Measurements from ENCODE around the gene SLC4A8.
"Not testable (repeated sequence)": the region's sequence is repeated elsewhere in the genome, so short reads cannot be mapped to it uniquely, and the experiment has no call there.

The SLC4A8 gene

GRCh38 chr12:51471111-51471864 is 46.7 kb downstream of the SLC4A8 start:
- in situ Hi-C loops (cut with MboI; ENCODE audit: low sequenced_read_pairs), result no loop called here

DNA sequence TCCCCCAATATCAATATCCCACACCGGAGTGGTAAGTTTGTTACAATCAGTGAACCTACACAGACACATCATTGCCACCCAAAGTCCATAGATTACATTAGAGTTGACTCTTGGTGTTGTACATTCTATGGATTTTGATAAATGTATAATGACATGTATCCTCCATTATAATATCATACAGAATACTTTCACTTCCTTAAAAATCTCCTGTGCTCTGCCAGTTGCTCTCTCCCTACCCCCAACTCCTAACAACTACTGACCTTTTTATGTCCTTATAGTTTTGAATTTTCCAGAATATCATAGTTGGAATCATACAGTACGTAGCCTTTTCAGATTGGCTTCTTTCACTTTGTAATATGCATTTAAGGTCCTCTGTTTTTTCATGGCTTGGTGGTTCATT is 48.4 kb downstream of the SLC4A8 start:
- in situ Hi-C loops (cut with MboI; ENCODE audit: low sequenced_read_pairs), result no loop called here

DNA sequence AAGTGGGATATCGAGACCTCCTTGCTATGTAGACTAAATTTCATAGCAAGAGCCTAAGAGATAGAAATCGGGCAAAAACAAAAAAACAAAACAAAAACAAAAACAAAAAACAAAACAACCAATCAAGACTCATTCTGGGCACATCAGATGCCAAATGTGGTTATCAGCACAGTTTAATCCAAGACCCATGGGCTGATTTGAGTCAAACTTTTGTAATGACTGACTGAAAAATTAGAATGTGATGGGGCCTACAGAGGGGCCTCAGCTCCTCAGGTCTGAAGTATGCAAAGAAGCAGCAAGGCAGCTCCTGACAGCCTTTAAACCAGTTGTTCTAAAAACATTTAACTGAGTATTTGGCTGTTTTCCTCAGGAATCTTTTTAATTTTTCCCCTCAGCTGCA is 49.3 kb downstream of the SLC4A8 start:
- in situ Hi-C loops (cut with MboI; ENCODE audit: low sequenced_read_pairs), result no loop called here

DNA sequence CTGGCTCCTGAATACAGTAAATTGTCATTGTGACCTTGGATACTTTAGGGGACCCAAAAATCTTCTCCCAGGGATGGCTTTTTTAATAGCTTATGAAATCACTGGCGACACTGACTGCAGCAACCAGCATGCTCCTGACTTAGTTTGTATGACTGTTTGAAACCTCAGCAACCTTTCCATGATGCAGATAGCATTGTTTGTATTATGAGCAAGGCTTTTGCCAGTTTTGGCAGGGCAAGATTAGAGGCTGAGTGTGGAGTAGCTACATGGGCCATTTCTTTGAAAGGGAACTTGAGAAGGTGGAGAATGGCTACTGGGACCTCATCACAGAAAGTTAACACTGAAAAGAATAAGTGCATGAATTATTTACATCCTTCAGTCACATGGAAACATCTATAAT is 50.9 kb downstream of the SLC4A8 start:
- in situ Hi-C loops (cut with MboI; ENCODE audit: low sequenced_read_pairs), result no loop called here

- in situ Hi-C loops (cut with MboI; ENCODE audit: low sequenced_read_pairs), result no loop called here
Measured at GRCh38 chr12:51480978-51481377, 56.3 kb downstream of the SLC4A8 start.

DNA sequence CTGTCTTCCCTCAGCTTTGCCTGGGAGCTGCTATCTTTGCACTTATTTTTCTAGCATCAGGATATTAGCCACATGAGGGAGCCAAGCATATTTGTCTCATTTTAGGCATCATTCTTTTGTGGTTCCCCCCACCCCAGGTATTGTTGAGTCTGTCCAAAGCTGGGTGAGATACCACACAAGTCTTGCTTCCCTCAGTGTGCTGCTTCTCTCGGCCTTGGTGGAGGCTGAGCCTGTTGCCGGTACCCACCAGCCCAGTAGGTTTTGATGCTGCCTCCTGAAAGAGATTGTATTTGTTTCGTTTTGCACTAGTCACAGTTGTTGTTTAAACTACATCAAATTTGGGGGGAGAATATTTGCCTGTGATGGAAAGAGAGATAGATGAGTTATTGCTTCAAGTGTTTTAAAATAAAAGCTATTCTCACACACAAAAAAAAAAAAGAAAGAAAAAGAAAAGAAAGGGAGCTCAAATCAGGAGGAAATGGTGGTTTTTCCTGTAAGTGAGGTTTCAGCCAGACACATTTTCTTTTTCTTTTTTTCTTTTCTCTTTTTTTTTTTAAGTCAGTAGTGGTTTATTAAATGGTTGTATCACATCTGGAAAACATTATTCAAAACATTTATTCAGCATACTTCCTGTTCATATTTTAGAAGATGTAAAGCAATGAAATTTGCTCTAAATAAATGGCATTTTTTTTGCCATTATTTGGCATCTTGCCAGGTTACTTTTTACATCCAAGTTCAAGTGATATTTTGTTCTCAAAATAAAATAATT is 58.5 kb downstream of the SLC4A8 start:
- in situ Hi-C loops (cut with MboI; ENCODE audit: low sequenced_read_pairs), result no loop called here

DNA sequence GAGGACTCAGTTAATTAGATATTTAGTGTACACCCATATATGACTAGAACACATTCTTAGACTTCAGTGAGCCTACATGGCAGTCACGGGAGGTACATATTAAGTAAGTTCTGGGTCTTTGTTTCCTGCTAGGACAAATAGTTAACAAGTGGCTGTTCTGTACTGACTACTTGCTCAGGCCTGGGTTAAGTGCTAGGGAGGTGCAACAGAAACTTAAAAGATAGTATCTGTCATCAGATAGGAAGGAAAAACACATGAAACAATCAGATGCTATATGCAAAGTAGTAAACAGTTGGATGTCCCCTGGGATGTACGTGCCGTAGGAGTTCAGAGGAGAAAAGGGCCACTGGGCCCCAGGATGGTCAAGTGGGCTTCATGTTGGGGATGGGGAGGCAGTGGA is 59.5 kb downstream of the SLC4A8 start:
- in situ Hi-C loops (cut with MboI; ENCODE audit: low sequenced_read_pairs), result no loop called here

DNA sequence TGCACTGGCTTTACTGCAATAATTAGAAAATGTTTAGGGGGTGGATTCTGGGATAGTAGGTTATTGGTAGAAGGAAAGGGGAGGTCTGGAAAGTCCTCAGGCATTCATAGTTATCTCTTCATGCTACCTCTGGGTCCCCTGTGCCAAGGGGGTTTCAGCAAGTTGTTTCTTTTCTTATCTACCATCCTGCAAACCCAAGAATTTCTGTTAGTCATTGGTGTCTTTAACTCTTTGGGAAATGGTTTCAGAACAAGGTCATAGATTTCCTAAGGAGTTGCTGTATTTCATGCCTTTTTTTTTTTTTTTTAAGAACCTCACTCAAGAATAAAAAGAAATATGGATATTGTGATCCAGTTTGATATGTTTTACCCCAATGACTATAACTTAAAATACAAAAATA is 63.6 kb downstream of the SLC4A8 start:
- in situ Hi-C loops (cut with MboI; ENCODE audit: low sequenced_read_pairs), result no loop called here

DNA sequence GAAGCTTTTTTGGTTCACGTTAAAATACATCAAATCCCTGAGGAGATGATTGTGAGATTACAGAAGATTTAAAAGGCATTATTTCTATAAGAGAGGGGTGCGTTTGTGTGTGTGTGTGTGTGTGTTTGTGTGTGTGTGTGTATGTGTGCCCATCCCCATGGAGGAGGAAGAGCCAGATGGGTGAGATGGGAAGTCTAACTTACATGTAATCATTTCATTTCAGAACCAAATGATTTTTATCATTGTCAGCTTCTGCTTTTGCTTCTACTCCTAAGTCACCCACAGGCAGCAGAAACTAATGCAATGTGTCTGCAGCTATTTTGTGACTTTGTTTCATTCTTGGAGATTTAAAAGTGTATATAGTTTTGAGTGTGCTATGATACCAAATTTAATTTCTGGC is 68.7 kb downstream of the SLC4A8 start:
- in situ Hi-C loops (cut with MboI; ENCODE audit: low sequenced_read_pairs), result no loop called here

DNA sequence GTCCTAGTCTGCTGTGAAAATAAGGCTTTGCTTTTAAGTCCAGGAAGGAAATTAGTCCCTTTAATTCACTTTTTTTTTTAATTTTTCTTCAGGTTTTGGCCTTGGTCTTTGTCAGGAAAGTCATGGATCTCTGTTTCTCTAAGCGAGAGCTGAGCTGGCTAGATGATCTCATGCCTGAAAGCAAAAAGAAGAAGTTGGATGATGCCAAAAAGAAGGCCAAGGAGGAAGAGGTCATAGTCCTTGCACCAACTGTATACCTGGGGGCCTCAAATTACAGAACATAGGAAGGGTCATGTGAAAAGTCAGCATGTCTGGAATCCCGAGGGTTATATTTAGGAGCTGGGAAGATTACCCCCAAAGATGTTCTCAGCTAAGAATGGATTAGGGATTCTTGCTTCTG is 72.3 kb downstream of the SLC4A8 start:
- in situ Hi-C loops (cut with MboI; ENCODE audit: low sequenced_read_pairs), result no loop called here

GRCh38 chr12:51504851-51505250 is 80.2 kb downstream of the SLC4A8 start:
- in situ Hi-C loops (cut with MboI; ENCODE audit: low sequenced_read_pairs), result no loop called here

GRCh38 chr12:51505360-51506105 is 80.9 kb downstream of the SLC4A8 start:
- in situ Hi-C loops (cut with MboI; ENCODE audit: low sequenced_read_pairs), result no loop called here

- in situ Hi-C loops (cut with MboI; ENCODE audit: low sequenced_read_pairs), result no loop called here
Measured at GRCh38 chr12:51507178-51507577, 82.5 kb downstream of the SLC4A8 start.

- in situ Hi-C loops (cut with MboI; ENCODE audit: low sequenced_read_pairs), result no loop called here
Measured at GRCh38 chr12:51508285-51508684, 83.7 kb downstream of the SLC4A8 start.

DNA sequence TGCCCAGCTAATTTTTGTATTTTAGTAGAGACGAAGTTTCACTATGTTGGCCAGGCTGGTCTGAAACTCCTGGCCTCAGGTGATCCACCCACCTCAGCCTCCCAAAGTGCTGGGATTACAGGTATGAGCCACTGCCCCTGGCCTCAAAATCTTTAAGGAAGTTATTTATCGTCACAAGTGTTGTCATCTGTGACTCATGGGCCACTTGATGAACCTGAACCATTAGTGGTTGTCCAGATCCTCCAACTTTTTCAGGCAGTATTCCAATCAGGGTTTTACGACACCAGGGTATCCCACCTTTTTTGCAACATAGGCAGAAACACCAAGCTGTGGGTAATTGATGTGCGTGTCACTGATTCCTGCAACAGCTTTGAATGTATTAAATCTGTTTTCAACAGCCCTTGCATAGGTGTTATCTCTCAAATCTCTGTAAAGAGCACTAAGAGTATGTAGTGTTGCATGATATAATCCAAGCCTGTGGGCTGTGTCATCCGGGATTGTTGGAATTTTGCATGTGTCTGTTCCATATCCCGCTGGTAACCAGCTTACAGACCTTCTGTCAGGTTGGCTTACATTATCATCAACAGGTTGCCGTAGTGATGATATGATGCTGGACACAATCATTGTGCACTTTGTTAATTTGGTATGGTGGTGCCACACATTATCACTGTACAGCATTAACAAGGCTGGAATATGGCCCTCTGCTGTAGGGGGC is 87.1 kb downstream of the SLC4A8 start:
- in situ Hi-C loops (cut with MboI; ENCODE audit: low sequenced_read_pairs), result no loop called here

DNA sequence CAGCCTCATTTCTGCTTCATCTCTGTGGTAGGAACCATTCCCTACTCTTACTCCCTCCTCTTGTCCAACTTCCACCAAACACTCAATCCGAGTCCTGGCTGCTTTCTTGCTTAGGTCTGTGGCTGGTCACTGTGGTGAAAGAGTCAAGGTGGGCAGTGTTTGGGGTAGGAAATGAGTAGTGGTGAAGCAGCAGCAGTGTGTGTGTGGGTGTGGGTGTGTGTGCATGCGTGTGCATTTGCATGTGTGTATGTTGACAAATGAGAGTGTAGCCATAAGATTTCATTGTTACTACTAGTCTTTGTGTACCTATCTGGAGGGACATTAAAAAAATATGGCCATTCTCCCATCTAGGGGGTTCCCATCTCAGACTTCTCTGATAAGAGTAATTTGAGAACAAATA is 87.8 kb downstream of the SLC4A8 start:
- in situ Hi-C loops (cut with MboI; ENCODE audit: low sequenced_read_pairs), result no loop called here

- in situ Hi-C loops (cut with MboI; ENCODE audit: low sequenced_read_pairs), result not testable (repeated sequence)
Measured at GRCh38 chr12:51515037-51515436, 90.4 kb downstream of the SLC4A8 start.

GRCh38 chr12:51517316-51517715 is 92.7 kb downstream of the SLC4A8 start:
- in situ Hi-C loops (cut with MboI; ENCODE audit: low sequenced_read_pairs), result no loop called here

GRCh38 chr12:51517800-51518199 is 93.2 kb downstream of the SLC4A8 start:
- in situ Hi-C loops (cut with MboI; ENCODE audit: low sequenced_read_pairs), result no loop called here

GRCh38 chr12:51519755-51520154 is 95.1 kb downstream of the SLC4A8 start:
- in situ Hi-C loops (cut with MboI; ENCODE audit: low sequenced_read_pairs), result no loop called here
